Coronary artery (tissue), 2 donors: ENCODE data around the gene COL11A1.

ENCODE experiments used
- DNase-seq: peaks from one replicate; pipeline ENCODE4 v3.0.0-alpha.2; 2017; ENCODE audit warnings: low spot score
- H3K27ac ChIP-seq, 2 donors: fragments of 200-600 bp; sonication (generic); one replicate each; pipeline ENCODE4 v1.5.1; 2016 to 2019
- H3K4me3 ChIP-seq: fragments of 200-600 bp; sonication (generic); 2 replicates; pipeline ENCODE4 v1.5.1; 2016; ENCODE audit warnings: mild to moderate bottlenecking, moderate library complexity
- TF ChIP-seq, protein P1 (sequence below): fragments of 200-600 bp; sonication (generic); IDR thresholded peaks from one replicate; pipeline ENCODE4 v1.5.1; 2019; ENCODE audit warnings: antibody characterized with exemption

The COL11A1 gene

GRCh38 chr1:102872097-102872496, 236.2 kb downstream of the COL11A1 start:
- TF ChIP-seq, protein P1, sequence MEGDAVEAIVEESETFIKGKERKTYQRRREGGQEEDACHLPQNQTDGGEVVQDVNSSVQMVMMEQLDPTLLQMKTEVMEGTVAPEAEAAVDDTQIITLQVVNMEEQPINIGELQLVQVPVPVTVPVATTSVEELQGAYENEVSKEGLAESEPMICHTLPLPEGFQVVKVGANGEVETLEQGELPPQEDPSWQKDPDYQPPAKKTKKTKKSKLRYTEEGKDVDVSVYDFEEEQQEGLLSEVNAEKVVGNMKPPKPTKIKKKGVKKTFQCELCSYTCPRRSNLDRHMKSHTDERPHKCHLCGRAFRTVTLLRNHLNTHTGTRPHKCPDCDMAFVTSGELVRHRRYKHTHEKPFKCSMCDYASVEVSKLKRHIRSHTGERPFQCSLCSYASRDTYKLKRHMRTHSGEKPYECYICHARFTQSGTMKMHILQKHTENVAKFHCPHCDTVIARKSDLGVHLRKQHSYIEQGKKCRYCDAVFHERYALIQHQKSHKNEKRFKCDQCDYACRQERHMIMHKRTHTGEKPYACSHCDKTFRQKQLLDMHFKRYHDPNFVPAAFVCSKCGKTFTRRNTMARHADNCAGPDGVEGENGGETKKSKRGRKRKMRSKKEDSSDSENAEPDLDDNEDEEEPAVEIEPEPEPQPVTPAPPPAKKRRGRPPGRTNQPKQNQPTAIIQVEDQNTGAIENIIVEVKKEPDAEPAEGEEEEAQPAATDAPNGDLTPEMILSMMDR: no peak
- DNase-seq: no peak
- Histone ChIP-seq H3K4me3 (no peak overlapping the region), H3K27ac (no peak overlapping the region)

- H3K4me3 ChIP-seq: no peak overlapping the region
- DNase-seq: no peak
- TF ChIP-seq, protein P1: no peak
- H3K27ac ChIP-seq: no peak overlapping the region
Observed at GRCh38 chr1:102863704-102864103, 244.6 kb downstream of the COL11A1 start.

DNA sequence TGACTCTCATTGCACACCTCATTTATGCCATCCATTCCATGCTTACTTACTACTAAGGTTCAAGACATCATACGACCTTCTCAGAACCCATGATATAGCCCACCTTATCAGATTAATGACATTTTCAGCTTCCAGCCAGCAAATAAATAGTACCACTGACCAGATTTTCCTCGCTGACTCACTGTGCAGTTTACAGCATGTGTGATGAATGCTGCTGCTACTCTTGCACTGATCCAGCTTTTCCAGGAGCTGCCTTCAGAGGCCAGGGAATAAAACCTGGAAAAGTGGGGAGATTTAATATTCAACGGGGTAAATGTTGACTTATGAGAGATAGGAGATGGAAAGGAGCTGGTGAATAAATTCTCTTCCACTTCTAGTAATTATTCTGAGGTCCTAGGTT, 247.1 kb downstream of the COL11A1 start:
- H3K27ac ChIP-seq: no peak overlapping the region
- H3K4me3 ChIP-seq: no peak overlapping the region
- no peak for DNase-seq
- TF ChIP-seq, protein P1: no peak

DNA sequence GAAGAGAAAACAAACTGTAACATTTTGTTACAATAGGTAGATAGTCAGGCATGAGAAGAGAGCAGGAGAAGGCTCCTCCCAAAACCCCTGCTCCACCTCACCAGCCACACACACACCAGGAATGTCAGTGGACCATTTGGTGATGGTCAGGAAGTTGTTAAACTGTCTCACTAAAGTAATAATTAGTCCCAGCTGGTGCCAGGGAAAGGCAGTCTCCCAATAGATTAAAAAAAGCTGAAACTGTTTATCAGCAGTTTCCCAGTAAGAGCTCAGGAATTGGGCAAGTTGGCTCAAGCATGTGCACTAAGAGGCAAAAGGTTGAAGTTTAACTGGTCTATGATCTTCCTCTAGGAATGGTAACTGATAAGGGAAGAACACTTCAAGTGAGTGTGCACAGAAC, 249.6 kb downstream of the COL11A1 start:
- no peak for DNase-seq
- TF ChIP-seq, protein P1: no peak
- Histone ChIP-seq H3K4me3 (no peak overlapping the region), H3K27ac (no peak overlapping the region)

GRCh38 chr1:102857251-102857650, 251.1 kb downstream of the COL11A1 start:
- Histone ChIP-seq H3K4me3 (no peak overlapping the region), H3K27ac (no peak overlapping the region)
- DNase-seq: no peak
- TF ChIP-seq, protein P1: no peak

- TF ChIP-seq, protein P1: no peak
- Histone ChIP-seq H3K4me3 (no peak overlapping the region), H3K27ac (no peak overlapping the region)
- DNase-seq: no peak
Observed at GRCh38 chr1:102853701-102854187, 254.6 kb downstream of the COL11A1 start.

DNA sequence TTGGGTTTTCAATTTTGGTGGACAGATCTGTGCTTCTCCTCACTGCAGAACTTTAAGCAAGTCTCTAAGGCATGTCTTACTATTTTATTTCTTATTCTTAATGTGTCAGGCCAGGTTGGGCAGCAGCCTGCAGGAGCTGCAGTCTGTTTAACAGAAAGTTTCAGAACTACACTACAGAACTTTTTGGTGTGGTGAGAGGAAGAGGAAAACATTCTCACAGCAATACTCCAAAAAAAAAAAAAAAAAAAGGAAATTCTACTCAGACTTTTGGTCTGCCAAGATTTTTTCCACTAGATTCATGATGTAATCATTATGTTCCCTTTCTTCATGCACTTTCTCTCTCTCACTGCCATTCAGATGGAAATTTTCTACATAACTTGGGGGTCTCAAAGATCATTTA, 255.2 kb downstream of the COL11A1 start:
- Histone ChIP-seq H3K4me3 (no peak overlapping the region), H3K27ac (no peak overlapping the region)
- TF ChIP-seq, protein P1: no peak
- DNase-seq: no peak
